Measurements from ENCODE around the gene PDZRN4. TPM values are rescaled to one million over a fixed set of nuclear protein-coding genes. Genes with fewer than 3 reads are reported as not detected.

PDZRN4 gene
- total and polyA plus RNA-seq, 2 donors (not counting 3 experiments of a cell fraction or from before 2014, with no cell fraction given), result not detected

DNA sequence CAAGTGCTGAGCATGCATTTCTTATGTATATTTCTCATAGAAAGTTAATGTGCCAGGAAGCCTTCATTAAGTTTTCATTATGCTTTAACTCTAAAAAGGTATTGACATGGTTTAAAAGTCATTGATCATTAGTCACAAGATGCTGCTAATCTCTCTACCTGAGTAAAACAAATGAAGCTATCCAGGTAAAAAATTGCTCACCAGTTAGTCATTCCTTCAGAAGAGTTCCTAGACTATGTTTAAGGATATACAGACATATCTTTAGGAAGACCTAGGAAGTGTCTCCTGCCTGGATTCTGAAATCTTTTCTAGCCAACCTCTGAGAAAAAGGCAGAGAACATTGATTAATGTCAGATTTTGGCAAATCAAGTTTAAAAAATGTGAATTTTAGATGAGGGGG lies 274.2 kb downstream of the PDZRN4 start:
- Histone ChIP-seq H3K27me3 (ENCODE audit: control insufficient read depth in 2 of 2, insufficient read depth in 2 of 2, low read length in 2 of 2) (no peaks in the 10 kb centered on the region), H3K9me3 (replicated peaks; ENCODE audit: control insufficient read depth, insufficient read depth, low read length) (no peaks in the 10 kb centered on the region), H3K27ac (ENCODE audit: insufficient read depth, low read depth, low read length) (no peak overlapping the region), H4K20me1 (replicated peaks; ENCODE audit: control insufficient read depth, extremely low read depth, insufficient read depth, low read length) (no peaks in the 10 kb centered on the region), H3K4me1 (ENCODE audit: control insufficient read depth, extremely low read depth, insufficient read depth, low read length) (peaks cover 10% of the 10 kb centered on the region), H3K4me2 (ENCODE audit: insufficient read depth, low read length) (no peak overlapping the region), H2AFZ (ENCODE audit: low read depth, low read length) (no peak overlapping the region), H3K9ac (replicated peaks; ENCODE audit: extremely low read depth, insufficient read depth, low read length) (no peak overlapping the region), H3K36me3 (ENCODE audit: control insufficient read depth in 2 of 2, extremely low read depth in 1 of 2, insufficient read depth in 2 of 2, low read length in 2 of 2) (no peaks in the 10 kb centered on the region), H3K9me1 (replicated peaks; ENCODE audit: control insufficient read depth, extremely low read depth, insufficient read depth, low read length) (no peaks in the 10 kb centered on the region), H3K4me3 (replicated peaks in 1 of 3; ENCODE audit: insufficient read depth in 1 of 3, low read depth in 1 of 3, low read length in 3 of 3) (no peak overlapping the region), H3K79me2 (ENCODE audit: control insufficient read depth, insufficient read depth, low read length) (no peaks in the 10 kb centered on the region)
- dilution Hi-C loops (cut with MboI; ENCODE audit: extremely low pct_ligation_motif_present, low sequenced_read_pairs) (no loop called here), intact Hi-C loops (cut with micrococcal nuclease) (no loop called here)
- CTCF ChIA-PET, result no interaction called here
- DNase-seq (ENCODE audit: low read depth, low spot score) (no peak), FAIRE-seq (peak; percentile 42)
- BruUV-seq (replicated peaks), result no TSS peak
- TF ChIP-seq, protein P1, sequence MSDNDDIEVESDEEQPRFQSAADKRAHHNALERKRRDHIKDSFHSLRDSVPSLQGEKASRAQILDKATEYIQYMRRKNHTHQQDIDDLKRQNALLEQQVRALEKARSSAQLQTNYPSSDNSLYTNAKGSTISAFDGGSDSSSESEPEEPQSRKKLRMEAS (IDR thresholded peaks at IDR 0.05; ENCODE audit: insufficient read depth, insufficient read length), result no peak
- TF ChIP-seq FOS (IDR thresholded peaks at IDR 0.05; ENCODE audit: borderline replicate concordance, insufficient read depth, low read length) (no peak), GATA2 (IDR thresholded peaks at IDR 0.05; ENCODE audit: insufficient read depth, insufficient read length, low read depth, low read length) (no peak), POLR2A (IDR thresholded peaks at IDR 0.05; ENCODE audit: low read depth, low read length) (no peak), JUN (IDR thresholded peaks at IDR 0.05; ENCODE audit: borderline replicate concordance, insufficient read depth, insufficient read length, low read depth) (no peak), MYC (IDR thresholded peaks at IDR 0.05; ENCODE audit: low read depth, low read length) (no peak), POLR2AphosphoS5 (IDR thresholded peaks at IDR 0.05; ENCODE audit: insufficient read depth, low read depth, low read length) (no peak), EZH2 (IDR thresholded peaks at IDR 0.05; ENCODE audit: borderline replicate concordance, low read depth, low read length, severe bottlenecking) (no peak)
- TF ChIP-seq, protein P2, sequence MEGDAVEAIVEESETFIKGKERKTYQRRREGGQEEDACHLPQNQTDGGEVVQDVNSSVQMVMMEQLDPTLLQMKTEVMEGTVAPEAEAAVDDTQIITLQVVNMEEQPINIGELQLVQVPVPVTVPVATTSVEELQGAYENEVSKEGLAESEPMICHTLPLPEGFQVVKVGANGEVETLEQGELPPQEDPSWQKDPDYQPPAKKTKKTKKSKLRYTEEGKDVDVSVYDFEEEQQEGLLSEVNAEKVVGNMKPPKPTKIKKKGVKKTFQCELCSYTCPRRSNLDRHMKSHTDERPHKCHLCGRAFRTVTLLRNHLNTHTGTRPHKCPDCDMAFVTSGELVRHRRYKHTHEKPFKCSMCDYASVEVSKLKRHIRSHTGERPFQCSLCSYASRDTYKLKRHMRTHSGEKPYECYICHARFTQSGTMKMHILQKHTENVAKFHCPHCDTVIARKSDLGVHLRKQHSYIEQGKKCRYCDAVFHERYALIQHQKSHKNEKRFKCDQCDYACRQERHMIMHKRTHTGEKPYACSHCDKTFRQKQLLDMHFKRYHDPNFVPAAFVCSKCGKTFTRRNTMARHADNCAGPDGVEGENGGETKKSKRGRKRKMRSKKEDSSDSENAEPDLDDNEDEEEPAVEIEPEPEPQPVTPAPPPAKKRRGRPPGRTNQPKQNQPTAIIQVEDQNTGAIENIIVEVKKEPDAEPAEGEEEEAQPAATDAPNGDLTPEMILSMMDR (IDR thresholded peaks at IDR 0.05; ENCODE audit: extremely low read depth in 1 of 2, insufficient read depth in 1 of 2, low read depth in 1 of 2, low read length in 2 of 2), result no peak
- POLR2A ChIA-PET, result no interaction called here
